ENCODE data around the gene SNAP23. TPM values are rescaled to one million over a fixed set of nuclear protein-coding genes. Genes with fewer than 3 reads are reported as not detected.

Gene SNAP23
- total RNA-seq, 1 experiment from 2014 or later: 63.2 TPM

DNA sequence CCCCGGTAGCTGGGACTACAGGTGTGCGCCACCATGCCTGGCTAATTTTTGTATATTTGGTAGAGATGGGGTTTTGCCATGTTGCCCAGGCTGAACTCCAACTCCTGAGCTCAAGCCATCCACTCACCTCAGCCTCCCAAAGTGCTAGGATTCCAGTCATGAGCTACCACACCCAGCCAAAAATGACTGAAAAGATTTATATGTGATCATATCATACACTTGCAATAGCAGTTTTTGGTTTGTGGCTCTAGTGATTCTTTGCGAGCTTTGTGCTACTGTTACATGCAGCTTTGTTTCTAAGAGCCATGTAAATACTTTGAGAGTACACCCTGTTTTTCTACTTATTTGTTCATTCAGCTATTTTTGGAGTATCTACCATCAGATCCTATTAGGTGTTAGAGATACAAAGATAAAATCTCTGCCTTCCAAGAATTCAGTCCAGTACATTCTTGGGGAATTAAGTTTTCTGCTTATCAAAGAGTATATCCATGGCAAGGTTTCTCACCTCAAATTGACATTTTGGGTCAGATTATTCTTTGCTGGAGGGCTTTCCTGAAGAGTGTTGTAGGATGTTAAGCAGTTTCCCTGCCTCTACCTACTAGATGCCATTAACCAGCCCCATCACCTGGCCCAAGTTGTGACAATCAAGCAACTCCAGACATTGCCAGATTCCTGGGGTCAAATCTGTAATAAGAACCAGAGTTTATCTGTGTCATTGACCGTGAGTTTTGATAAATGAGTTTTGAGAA lies 15.0 kb downstream of the SNAP23 start:
- Mint-ChIP-seq H3K4me3 (no peak overlapping the region), H3K27me3 (ENCODE audit: low read depth) (no peaks in the 10 kb centered on the region), H3K36me3 (ENCODE audit: insufficient read depth in 1 of 3, low read depth in 3 of 3) (peaks cover 10 to 29% (median 23%) of the 10 kb centered on the region in 3 experiments; a peak in 6 of 7 replicates), H3K27ac (no peak overlapping the region), H3K4me1 (peaks cover under 1% of the 10 kb centered on the region in 2 experiments; a peak in 3 of 4 replicates), H3K9me3 (no peaks in the 10 kb centered on the region)
- Histone ChIP-seq H3K56ac (ENCODE audit: insufficient read length, low read depth, low read length) (no peak overlapping the region), H4K20me1 (ENCODE audit: control insufficient read depth, insufficient read depth, insufficient read length) (no peaks in the 10 kb centered on the region), H2BK15ac (ENCODE audit: low read depth, low read length) (no peak overlapping the region), H2BK120ac (ENCODE audit: low read depth, low read length, poor library complexity, severe bottlenecking) (no peak overlapping the region), H2BK5ac (ENCODE audit: insufficient read length, low read length) (no peak overlapping the region), H3K27ac (ENCODE audit: insufficient read length, low read depth, low read length) (no peak overlapping the region), H3K14ac (ENCODE audit: insufficient read depth, low read length) (no peak overlapping the region), H3K27me3 (ENCODE audit: insufficient read depth, low read length) (no peaks in the 10 kb centered on the region), H2AK5ac (ENCODE audit: insufficient read length, low read length) (no peak overlapping the region), H3T11ph (ENCODE audit: low read length) (no peak overlapping the region), H3K18ac (ENCODE audit: insufficient read length, low read depth, low read length) (no peak overlapping the region), H3K4me1 (ENCODE audit: insufficient read depth, low read length) (no peaks in the 10 kb centered on the region), H2AFZ (ENCODE audit: low read length) (no peak overlapping the region), H3K9me3 (ENCODE audit: control insufficient read depth, low read depth, low read length) (no peaks in the 10 kb centered on the region), H3K23ac (ENCODE audit: insufficient read length, low read depth, low read length) (no peak overlapping the region), H3K4ac (ENCODE audit: low read depth, low read length) (no peak overlapping the region), H3K23me2 (ENCODE audit: insufficient read length, low read depth, low read length, poor library complexity, severe bottlenecking) (no peaks in the 10 kb centered on the region), H3K79me2 (ENCODE audit: insufficient read depth, low read length) (no peaks in the 10 kb centered on the region), H3K4me2 (ENCODE audit: insufficient read depth, insufficient read length, low read length) (no peak overlapping the region), H2BK12ac (ENCODE audit: insufficient read length, low read depth, low read length) (no peak overlapping the region), H3K79me1 (ENCODE audit: insufficient read depth, low read depth, low read length, poor library complexity, severe bottlenecking) (peaks cover 3% of the 10 kb centered on the region), H4K5ac (ENCODE audit: insufficient read length, low read depth, low read length) (no peak overlapping the region), H4K8ac (replicated peaks; ENCODE audit: insufficient read length, low read depth, low read length) (no peak overlapping the region), H2BK20ac (ENCODE audit: low read depth, low read length, poor library complexity, severe bottlenecking) (no peak overlapping the region), H4K91ac (ENCODE audit: insufficient read length, low read depth, low read length) (no peak overlapping the region), H3K9ac (ENCODE audit: extremely low read depth, insufficient read length, low read length) (no peak overlapping the region)
- WGBS (ENCODE audit: extremely low coverage, insufficient read length, low lambda C conversion rate): no CpG with 5 or more reads among the region's 4 CpGs
- no peak for DNase-seq
- TF ChIP-seq, protein P1, sequence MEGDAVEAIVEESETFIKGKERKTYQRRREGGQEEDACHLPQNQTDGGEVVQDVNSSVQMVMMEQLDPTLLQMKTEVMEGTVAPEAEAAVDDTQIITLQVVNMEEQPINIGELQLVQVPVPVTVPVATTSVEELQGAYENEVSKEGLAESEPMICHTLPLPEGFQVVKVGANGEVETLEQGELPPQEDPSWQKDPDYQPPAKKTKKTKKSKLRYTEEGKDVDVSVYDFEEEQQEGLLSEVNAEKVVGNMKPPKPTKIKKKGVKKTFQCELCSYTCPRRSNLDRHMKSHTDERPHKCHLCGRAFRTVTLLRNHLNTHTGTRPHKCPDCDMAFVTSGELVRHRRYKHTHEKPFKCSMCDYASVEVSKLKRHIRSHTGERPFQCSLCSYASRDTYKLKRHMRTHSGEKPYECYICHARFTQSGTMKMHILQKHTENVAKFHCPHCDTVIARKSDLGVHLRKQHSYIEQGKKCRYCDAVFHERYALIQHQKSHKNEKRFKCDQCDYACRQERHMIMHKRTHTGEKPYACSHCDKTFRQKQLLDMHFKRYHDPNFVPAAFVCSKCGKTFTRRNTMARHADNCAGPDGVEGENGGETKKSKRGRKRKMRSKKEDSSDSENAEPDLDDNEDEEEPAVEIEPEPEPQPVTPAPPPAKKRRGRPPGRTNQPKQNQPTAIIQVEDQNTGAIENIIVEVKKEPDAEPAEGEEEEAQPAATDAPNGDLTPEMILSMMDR (conservative IDR thresholded peaks at IDR 0.05): no peak
